NB4 (cell line): ENCODE data around the gene MEF2B.

Experiments
- CTCF ChIP-seq: IDR thresholded peaks from one replicate; pipeline ENCODE4 v1.5.1; 2012; ENCODE audit warnings: low read depth, low read length
- MAX ChIP-seq: IDR thresholded peaks from 2 replicates; pipeline ENCODE4 v1.6.1; 2011; ENCODE audit warnings: low read depth, low read length
- MYC ChIP-seq: IDR thresholded peaks from 2 replicates; pipeline ENCODE4 v1.6.1; 2011; ENCODE audit warnings: low read depth, low read length
- POLR2A ChIP-seq: IDR thresholded peaks from 2 replicates; pipeline ENCODE4 v1.6.1; 2011; ENCODE audit warnings: mild to moderate bottlenecking; ENCODE audit not compliant: insufficient read length; ENCODE audit errors: extremely low read depth

GRCh38 chr19:19214159-19214490 is 44.1 kb upstream of the MEF2B start:
- TF ChIP-seq CTCF (no peak), MAX (no peak), POLR2A (no peak), MYC (no peak)
